K562 (cell line): Measurements from ENCODE around the gene DPH6. TPM values are rescaled to one million over a fixed set of nuclear protein-coding genes. Genes with fewer than 3 reads are reported as not detected.

Source experiments
- CHD2 ChIP-seq: IDR thresholded peaks from 2 replicates; pipeline ENCODE4 v1.6.1; 2011; ENCODE audit warnings: low read depth, low read length
- GATA2 ChIP-seq: sonication (generic); formaldehyde crosslinking; IDR thresholded peaks from 2 replicates; pipeline ENCODE4 v1.4.0; 2020; ENCODE audit warnings: mild to moderate bottlenecking, missing genetic modification reagents
- GATAD2B ChIP-seq: fragments of 450-650 bp; IDR thresholded peaks from 2 replicates; pipeline ENCODE4 v1.6.1; 2017; ENCODE audit warnings: mild to moderate bottlenecking, borderline replicate concordance
- IRF2 ChIP-seq: sonication (generic); formaldehyde crosslinking; IDR thresholded peaks from 2 replicates; pipeline ENCODE4 v1.8.1; 2022; ENCODE audit warnings: mild to moderate bottlenecking, missing genetic modification reagents
- OTX1 ChIP-seq: fragments of 450-650 bp; formaldehyde crosslinking; IDR thresholded peaks from 2 replicates; pipeline ENCODE4 v1.4.0; 2022; ENCODE audit warnings: mild to moderate bottlenecking
- PBX2 ChIP-seq, 2 experiments: IDR thresholded peaks in 1 of 2; conservative IDR thresholded peaks in 1 of 2; 2 replicates each; pipeline ENCODE4 v1.6.1; 2016; ENCODE audit warnings: low read depth in 2 of 2, mild to moderate bottlenecking in 1 of 2, missing compliant biosample characterization in 1 of 2, missing genetic modification characterization in 1 of 2, moderate library complexity in 1 of 2
- PCBP2 ChIP-seq: fragments of 200-400 bp; formaldehyde crosslinking; IDR thresholded peaks from 2 replicates; pipeline ENCODE4 v1.6.1; 2018; ENCODE audit warnings: low read length, low read depth, mild to moderate bottlenecking, moderate library complexity; ENCODE audit not compliant: poor library complexity, severe bottlenecking
- PKNOX1 ChIP-seq: fragments of 450-650 bp; IDR thresholded peaks from 2 replicates; pipeline ENCODE4 v1.6.1; 2016
- SIN3B ChIP-seq: fragments of 450-650 bp; IDR thresholded peaks from 2 replicates; pipeline ENCODE4 v1.6.1; 2017; ENCODE audit warnings: low read depth, mild to moderate bottlenecking, moderate library complexity
- SMAD3 ChIP-seq: fragments of 450-650 bp; formaldehyde crosslinking; conservative IDR thresholded peaks from 2 replicates; pipeline ENCODE4 v1.4.0; 2020; ENCODE audit warnings: mild to moderate bottlenecking
- STAT5B ChIP-seq: fragments of 250-450 bp; sonication (Bioruptor Pico); IDR thresholded peaks from 2 replicates; pipeline ENCODE4 v1.8.0; 2021; ENCODE audit warnings: mild to moderate bottlenecking, inconsistent platforms
- TGIF2 ChIP-seq: sonication (generic); formaldehyde crosslinking; IDR thresholded peaks from 2 replicates; pipeline ENCODE4 v1.8.1; 2022; ENCODE audit warnings: mild to moderate bottlenecking, missing genetic modification reagents, moderate library complexity
- ZBTB1 ChIP-seq: sonication (generic); formaldehyde crosslinking; IDR thresholded peaks from 2 replicates; pipeline ENCODE4 v1.8.1; 2023; ENCODE audit warnings: missing genetic modification reagents, low read depth, mild to moderate bottlenecking, borderline replicate concordance
- ZBTB11 ChIP-seq, 3 experiments: fragments of 200-800 bp in 1 of 3; fragments of 250-450 bp in 1 of 3; fragments of 450-650 bp in 1 of 3; sonication (Bioruptor Pico) in 1 of 3; sonication (Bioruptor generic) in 1 of 3; formaldehyde crosslinking in 1 of 3; IDR thresholded peaks; 2 replicates each; pipeline versions ENCODE4 v1.6.1 to v1.8.0; 2016 to 2022; ENCODE audit warnings: mild to moderate bottlenecking in 2 of 3, missing genetic modification characterization in 2 of 3, missing compliant biosample characterization in 1 of 3, moderate library complexity in 1 of 3
- polyA plus RNA-seq, 8 experiments: library from polyadenylated mRNA; depleted of rRNA in 4 of 8; stranded (reverse) in 5 of 8; unstranded in 3 of 8; fragments of >200 nt; fragmentation: Nextera tagmentation in 2 of 8; fragmentation: Illumina TruSeq in 1 of 8; extraction: Ambion mirVana in 2 of 8; extraction: Trizol in 1 of 8; gene quantifications; 2 replicates each; pipeline versions ENCODE4 v1.2.1 to v1.2.3, GENCODE V29; 2011 to 2014; ENCODE audit warnings: inconsistent platforms in 1 of 8, missing spikeins in 1 of 8
- total RNA-seq, 7 experiments: library from RNA; depleted of rRNA in 6 of 7; stranded (reverse); fragments of >200 nt in 6 of 7; fragmentation: Illumina TruSeq in 2 of 7; extraction: Trizol in 2 of 7; gene quantifications; 2 replicates each; pipeline versions ENCODE4 v1.2.1 to v1.2.3, GENCODE V29; 2011 to 2021; ENCODE audit warnings: low replicate concordance in 1 of 7
- TF ChIP-seq, protein P1 (sequence below): fragments of 250-450 bp; sonication (Bioruptor Pico); IDR thresholded peaks from 2 replicates; pipeline ENCODE4 v1.5.0; 2021
- TF ChIP-seq, protein P2 (sequence below): fragments of 450-650 bp; formaldehyde crosslinking; IDR thresholded peaks from 2 replicates; pipeline ENCODE4 v1.4.0; 2020; ENCODE audit warnings: mild to moderate bottlenecking, mixed read lengths

Gene DPH6
- total and polyA plus RNA-seq, 9 of the 15 experiments (the other 6 are each of a cell fraction or from before 2014, with no cell fraction given), result 10.1 to 69.1 (median 18.8) TPM

- TF ChIP-seq GATA2 (peak; percentile 44; the same call in 1 of the 2 replicates), OTX1 (CRISPR knock-in tag) (no peak), STAT5B (CRISPR knock-in tag) (no peak), CHD2 (no peak), TGIF2 (CRISPR knock-in tag) (no peak), PKNOX1 (peak; percentile 80), IRF2 (no peak), PCBP2 (no peak), SIN3B (no peak), SMAD3 (0 out of 2 replicates have a peak, but pooled peaks have one; percentile 55), ZBTB1 (CRISPR knock-in tag) (no peak), PBX2 (CRISPR knock-in tag; IDR thresholded peaks at IDR 0.05; ENCODE audit: low read depth) (no peak), PBX2 (tag; conservative IDR thresholded peaks at IDR 0.05; ENCODE audit: low read depth) (peak; percentile 92), GATAD2B (peak; percentile 82), ZBTB11 (CRISPR knock-in tag; IDR thresholded peaks at IDR 0.05) (0 out of 6 replicates have a peak, but pooled peaks of 1 of the 3 experiments have one; percentile 34)
- TF ChIP-seq, protein P1, sequence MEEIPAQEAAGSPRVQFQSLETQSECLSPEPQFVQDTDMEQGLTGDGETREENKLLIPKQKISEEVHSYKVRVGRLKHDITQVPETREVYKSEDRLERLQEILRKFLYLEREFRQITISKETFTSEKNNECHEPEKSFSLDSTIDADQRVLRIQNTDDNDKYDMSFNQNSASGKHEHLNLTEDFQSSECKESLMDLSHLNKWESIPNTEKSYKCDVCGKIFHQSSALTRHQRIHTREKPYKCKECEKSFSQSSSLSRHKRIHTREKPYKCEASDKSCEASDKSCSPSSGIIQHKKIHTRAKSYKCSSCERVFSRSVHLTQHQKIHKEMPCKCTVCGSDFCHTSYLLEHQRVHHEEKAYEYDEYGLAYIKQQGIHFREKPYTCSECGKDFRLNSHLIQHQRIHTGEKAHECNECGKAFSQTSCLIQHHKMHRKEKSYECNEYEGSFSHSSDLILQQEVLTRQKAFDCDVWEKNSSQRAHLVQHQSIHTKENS (CRISPR knock-in tag), result no peak
- TF ChIP-seq, protein P2, sequence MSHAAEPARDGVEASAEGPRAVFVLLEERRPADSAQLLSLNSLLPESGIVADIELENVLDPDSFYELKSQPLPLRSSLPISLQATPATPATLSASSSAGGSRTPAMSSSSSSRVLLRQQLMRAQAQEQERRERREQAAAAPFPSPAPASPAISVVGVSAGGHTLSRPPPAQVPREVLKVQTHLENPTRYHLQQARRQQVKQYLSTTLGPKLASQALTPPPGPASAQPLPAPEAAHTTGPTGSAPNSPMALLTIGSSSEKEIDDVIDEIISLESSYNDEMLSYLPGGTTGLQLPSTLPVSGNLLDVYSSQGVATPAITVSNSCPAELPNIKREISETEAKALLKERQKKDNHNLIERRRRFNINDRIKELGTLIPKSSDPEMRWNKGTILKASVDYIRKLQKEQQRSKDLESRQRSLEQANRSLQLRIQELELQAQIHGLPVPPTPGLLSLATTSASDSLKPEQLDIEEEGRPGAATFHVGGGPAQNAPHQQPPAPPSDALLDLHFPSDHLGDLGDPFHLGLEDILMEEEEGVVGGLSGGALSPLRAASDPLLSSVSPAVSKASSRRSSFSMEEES (CRISPR knock-in tag), result no peak
Observed at GRCh38 chr15:35557544-35557943, 11.6 kb upstream of the DPH6 start (continued).
